CD1c-positive myeloid dendritic cell (primary cell): Measurements from ENCODE around the gene DDIT3.
A peak's percentile ranks its signal among the peaks of the same experiment; 100 is the strongest.
"Not testable (repeated sequence)": the region's sequence is repeated elsewhere in the genome, so short reads cannot be mapped to it uniquely, and the experiment has no call there.

Experiments used
- DNase-seq: peaks from one replicate; pipeline ENCODE4 v3.0.0-alpha.2; 2016; ENCODE audit errors: extremely low spot score

The DDIT3 gene

DNA sequence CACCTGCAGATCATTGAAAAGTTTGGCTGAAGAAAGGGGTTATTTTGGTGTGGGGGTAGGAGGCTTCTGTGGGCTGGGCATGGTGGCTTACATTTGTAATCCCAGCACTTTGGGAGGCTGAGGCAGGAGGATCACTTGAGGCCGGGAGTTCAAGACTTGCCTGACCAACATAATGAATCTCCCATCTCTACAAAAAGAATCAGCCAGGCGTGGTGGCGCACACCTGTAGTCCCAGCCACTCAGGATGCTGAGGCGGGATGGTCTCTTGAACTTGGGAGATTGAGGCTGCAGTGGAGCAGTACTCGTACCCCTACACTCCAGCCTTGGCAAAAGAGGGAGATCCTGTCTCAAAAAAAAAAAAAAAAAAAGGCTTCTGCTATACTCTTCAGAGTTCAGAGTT, 7.0 kb downstream of the DDIT3 start:
- DNase-seq, result no peak

DNA sequence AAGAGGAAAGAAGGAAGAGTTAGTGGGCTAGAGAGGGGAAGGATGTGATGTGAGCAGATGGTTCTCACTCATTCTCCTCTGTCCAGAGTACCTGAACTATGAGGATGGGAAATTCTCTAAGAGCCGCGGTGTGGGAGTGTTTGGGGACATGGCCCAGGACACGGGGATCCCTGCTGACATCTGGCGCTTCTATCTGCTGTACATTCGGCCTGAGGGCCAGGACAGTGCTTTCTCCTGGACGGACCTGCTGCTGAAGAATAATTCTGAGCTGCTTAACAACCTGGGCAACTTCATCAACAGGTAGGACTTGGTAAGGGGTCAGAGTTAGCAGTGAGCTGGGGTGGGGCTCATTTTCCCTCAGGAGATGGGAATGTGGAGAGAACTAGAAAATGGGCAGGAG, 7.6 kb downstream of the DDIT3 start:
- no peak for DNase-seq

DNA sequence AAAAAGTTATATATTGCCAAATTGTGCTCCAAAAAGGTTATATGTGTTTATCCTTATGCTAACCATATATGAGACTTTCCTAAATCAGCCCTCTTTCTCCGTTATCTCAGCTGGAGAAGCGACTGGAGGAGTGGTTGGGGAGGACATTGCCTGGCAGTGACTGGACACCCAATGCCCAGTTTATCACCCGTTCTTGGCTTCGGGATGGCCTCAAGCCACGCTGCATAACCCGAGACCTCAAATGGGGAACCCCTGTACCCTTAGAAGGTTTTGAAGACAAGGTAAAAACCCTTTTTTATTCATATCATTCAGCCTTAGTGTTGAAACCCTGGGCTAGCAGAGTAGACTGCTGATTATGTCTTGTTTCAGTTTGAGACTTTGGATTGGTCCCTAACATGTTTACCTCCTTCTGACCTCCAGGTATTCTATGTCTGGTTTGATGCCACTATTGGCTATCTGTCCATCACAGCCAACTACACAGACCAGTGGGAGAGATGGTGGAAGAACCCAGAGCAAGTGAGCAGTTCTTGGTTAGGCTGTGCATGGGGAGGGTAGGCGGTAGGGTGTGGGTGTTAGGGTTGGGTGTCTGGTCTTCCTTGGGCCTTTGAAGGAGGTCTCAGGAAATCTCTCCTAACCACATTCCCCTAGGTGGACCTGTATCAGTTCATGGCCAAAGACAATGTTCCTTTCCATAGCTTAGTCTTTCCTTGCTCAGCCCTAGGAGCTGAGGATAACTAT, 8.6 kb downstream of the DDIT3 start:
- DNase-seq, result no peak

DNA sequence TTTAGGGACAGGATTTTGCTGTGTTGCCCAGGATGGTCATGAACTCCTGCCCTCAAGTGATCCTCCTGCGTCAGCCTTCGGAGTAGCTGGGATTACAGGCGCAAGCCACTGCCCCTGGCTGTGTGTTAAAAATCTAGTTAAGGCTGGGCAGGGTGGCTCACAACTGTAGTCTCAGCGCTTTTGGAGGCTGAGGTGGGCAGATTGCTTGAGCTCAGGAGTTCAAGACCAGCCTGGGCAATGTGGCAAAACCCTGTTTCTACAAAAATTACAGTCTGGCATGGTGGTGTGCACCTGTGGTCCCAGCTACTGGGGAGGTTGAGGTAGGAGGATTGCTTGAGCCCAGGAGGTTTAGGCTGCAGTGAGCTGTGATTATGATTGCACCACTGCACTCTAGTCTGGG, 9.2 kb downstream of the DDIT3 start:
- DNase-seq, result no peak

DNA sequence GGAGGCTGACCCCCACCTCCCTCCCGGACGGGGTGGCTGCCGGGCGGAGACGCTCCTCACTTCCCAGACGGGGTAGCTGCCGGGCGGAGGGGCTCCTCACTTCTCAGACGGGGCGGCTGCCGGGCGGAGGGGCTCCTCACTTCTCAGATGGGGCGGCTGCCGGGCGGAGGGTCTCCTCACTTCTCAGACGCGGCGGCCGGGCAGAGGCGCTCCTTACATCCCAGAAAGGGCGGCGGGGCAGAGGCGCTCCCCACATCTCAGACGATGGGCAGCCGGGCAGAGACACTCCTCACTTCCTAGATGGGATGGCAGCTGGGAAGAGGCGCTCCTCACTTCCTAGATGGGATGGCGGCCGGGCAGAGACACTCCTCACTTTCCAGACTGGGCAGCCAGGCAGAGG, 12.5 kb downstream of the DDIT3 start:
- not testable (repeated sequence) for DNase-seq

DNA sequence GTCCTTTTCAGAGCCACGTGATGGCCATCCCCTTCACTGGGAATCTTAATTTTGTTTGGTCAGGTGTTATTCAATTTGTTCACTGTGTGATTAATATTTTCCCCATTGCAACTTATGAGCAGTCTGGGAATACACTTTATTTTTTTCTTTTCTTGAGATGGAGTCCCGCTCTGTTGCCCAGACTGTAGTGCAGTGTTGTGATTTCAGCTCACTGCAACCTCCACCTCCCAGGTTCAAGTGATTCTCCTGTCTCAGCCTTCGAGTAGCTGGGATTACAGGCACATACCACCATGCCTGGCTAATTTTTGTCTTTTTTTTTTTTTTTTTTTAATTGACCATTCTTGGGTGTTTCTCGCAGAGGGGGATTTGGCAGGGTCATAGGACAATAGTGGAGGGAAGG, 13.8 kb downstream of the DDIT3 start:
- DNase-seq, result not testable (repeated sequence)

DNA sequence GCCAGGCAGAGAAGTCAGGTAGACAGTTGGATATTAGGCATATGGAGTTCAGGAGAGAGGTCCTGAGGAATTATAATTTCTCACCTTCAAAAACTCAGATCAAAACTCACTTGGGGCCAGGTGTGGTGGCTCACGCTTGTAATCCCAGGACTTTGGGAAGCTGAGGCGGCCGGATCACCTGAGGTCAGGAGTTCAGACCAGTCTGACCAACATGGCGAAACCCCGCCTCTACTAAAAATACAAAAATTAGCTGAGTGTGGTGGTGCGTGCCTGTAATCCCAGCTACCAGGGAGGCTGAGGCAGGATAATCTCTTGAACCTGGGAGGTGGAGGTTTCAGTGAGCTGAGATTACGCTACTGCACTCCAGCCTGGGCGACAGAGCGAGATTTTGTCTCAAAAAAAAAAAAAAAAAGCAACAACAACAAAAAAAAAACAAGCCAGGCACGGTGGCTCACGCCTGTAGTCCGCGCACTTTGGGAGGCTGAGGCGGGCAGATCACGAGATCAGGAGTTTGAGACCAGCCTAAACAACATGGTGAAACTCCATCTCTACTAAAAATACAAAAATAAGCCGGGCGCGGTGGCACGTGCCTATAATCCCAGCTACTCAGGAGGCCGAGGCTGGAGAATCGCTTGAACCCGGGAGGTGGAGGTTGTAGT, 17.9 kb downstream of the DDIT3 start:
- not testable (repeated sequence) for DNase-seq

DNA sequence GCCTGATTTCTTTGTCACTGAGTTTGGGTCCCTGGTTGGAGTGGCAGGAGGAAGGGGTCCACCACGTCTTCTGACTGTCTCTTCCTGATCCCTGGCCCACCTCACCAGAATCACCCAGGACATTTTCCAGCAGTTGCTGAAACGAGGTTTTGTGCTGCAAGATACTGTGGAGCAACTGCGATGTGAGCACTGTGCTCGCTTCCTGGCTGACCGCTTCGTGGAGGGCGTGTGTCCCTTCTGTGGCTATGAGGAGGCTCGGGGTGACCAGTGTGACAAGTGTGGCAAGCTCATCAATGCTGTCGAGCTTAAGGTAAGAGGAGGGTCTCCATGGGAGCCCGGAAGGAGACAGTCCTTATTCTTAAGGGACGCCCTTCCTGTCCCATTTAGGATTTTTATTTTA, 20.1 kb downstream of the DDIT3 start:
- no peak for DNase-seq

DNA sequence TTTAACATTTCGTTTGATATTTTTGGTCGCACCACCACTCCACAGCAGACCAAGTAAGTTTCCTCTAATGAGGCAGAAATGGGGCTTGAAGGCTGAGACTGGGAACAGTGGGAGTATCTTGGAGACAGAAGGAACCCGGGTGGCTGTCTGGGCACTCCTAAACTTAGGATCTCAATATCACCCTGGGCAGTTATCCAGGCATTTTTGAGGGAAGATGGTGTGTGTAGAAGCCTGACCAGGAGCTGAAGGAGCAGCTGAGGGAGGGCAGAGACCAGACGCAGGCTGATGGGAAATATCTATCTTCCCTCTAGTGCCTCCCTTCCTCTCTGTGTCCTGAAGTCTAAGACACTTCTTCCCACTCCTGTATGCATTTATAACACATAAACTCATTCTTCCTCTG, 21.7 kb downstream of the DDIT3 start:
- DNase-seq, result no peak

DNA sequence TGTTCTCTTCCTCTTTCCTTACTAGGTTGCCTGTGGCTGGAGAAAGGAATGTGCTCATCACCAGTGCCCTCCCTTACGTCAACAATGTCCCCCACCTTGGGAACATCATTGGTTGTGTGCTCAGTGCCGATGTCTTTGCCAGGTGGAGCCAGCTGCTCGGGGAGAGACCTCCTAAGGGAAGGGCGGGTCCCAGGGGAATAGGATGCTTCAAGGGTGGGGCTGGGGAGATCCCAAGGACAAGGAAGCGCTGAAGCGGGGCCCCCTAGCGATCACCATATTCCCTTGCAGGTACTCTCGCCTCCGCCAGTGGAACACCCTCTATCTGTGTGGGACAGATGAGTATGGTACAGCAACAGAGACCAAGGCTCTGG, 22.2 kb downstream of the DDIT3 start:
- DNase-seq, result no peak

DNA sequence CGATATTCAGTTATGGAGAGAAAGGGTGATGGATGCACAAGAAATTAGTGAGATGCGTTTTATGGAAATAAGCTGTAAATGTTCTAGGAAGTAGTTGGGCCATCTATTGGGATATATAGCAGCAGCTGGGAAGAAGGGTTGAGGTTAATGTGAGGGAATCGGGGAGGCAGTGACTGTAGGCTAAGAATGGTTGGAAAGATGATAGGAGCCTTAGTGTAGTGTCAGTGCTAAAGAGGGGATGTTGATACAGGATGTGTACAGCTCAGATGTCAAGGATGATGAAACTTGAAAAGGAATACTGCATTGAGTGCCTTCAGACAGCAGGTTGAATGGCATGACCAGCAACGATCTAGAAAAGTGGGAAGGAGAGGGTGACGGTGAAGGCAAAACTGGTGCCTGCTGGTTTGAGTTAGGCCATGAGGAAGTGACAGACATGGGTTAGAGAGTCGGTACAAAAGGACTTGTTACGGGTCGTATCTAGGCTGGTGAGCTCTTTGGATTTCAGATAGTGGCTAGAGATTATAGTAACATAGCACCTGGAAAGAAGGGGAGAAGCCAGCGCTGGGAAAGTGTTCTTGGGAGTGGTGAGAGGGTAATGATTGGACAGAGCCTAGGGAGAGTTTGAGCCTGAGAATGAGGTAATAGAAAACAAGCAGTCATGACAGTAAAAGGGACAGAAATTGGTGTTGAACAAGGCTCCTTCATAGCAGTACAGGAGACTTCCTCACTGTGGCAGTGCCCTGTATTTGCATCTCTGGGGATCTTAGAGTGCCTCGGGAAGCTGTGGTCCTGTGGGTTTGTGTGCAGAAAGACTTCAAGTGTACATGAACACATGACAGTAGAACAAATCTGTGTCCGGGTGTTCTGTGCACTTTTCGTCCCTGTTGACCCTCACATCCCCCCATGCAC, 22.8 kb downstream of the DDIT3 start:
- DNase-seq, result no peak

DNA sequence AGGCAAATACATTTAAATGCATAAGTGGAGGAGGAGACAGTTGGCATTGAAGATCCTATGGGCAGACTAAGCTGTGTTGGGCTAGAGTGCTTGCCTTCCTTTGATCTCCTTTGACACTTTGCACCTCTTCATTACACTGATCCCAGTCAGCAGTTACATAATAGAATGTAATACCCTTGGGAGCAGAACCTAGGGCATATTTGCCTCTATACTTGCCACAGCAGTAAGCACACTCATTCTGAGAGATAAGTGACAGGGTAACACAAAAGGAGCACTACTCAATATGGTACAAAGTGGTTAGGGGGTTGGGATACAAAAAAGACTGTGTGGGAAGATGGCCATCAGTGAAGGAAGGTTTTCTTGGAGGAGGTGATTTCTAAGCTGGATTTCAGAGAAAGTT, 23.5 kb downstream of the DDIT3 start:
- DNase-seq, result no peak

DNA sequence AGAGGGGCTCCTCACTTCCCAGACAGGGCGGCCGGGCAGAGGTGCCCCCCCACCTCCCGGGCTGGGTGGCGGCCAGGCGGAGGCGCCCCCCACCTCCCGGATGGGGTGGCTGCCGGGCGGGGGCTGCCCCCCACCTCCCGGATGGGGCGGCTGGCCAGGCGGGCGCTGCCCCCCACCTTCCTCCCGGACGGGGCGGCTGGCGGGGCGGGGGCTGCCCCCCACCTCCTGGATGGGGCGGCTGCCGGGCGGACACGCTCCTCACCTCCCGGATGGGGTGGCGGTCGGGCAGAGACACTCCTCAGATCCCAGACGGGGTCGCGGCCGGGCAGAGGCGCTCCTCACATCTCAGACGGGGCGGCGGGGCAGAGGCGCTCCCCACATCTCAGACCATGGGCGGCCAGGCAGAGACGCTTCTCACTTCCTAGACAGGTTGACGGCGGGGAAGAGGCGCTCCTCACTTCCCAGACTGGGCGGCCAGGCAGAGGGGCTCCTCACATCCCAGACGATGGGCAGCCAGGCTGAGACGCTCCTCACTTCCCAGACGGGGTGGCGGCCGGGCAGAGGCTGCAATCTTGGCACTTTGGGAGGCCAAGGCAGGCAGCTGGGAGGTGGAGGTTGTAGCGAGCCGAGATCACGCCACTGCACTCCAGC, 25.1 kb downstream of the DDIT3 start:
- DNase-seq, result not testable (repeated sequence)

DNA sequence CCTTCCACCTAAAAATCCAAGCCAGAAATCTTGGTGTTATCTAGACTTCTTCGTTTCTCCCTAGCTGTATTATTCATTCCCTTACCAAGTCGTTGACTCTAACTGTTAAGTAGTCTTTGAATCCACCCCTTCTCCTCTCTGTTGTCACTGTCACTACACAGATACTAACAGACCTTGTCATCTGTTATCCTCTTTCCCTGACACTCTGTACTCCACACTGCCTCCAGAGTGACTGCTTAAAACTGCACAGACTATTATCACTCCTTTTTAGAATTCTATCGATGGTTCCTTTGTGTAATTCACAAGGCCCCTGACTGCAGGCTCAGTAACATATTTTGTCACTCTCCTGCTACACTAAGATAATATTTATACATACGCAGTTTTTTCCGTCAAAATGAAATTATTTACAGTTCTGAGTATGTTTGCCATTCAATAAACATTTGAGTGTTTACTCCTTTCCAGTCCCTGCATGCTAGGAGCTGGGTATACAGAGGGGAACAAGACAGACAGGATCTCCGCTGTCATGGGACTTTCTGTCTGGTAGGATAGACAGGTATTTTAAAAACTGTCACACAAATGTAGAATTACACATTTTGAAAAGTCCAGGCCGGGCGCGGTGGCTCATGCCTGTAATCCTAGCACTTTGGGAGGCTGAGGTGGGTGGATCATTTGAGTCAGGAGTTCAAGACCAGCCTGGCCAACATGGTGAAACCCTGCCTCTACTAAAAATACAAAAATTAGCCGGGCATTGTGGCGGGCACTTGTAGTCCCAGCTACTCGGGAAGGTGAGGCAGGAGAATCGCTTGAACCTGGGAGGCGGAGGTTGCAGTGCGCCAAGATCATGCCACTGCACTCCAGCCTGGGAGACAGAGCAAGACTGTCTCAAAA, 28.7 kb downstream of the DDIT3 start:
- DNase-seq, result no peak

DNA sequence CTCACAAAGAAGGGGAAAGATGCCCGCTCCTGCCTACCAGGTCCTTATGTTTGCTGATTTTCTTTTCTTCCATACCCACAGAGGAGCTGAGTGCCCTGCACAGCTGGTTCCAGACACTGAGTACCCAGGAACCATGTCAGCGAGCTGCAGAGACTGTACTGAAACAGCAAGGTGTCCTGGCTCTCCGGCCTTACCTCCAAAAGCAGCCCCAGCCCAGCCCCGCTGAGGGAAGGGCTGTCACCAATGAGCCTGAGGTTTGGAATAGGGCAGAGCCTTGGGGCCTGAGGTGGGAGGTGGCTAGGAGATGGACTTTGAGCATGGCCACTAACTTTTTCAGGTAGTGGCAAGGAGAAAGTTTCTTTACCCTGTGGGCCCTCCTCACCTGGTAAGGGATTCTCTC, 30.2 kb downstream of the DDIT3 start:
- no peak for DNase-seq

DNA sequence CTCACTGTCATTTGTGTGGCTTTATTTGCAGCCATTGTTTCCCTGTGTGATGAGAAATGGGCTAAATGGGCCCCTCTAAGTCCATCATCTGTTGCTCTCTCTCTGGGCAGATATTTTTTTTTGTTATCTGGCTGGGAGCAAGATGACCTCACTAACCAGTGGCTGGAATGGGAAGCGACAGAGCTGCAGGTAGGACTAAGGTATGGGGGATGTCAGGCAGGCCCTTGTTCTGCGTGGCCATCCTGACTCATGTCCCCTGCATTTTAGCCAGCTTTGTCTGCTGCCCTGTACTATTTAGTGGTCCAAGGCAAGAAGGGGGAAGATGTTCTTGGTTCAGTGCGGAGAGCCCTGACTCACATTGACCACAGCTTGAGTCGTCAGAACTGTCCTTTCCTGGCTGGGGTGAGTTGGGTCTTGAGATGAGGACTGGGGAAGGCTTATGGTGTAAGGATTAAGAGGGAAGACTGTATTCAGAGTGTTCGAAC, 31.1 kb downstream of the DDIT3 start:
- DNase-seq, result no peak

DNA sequence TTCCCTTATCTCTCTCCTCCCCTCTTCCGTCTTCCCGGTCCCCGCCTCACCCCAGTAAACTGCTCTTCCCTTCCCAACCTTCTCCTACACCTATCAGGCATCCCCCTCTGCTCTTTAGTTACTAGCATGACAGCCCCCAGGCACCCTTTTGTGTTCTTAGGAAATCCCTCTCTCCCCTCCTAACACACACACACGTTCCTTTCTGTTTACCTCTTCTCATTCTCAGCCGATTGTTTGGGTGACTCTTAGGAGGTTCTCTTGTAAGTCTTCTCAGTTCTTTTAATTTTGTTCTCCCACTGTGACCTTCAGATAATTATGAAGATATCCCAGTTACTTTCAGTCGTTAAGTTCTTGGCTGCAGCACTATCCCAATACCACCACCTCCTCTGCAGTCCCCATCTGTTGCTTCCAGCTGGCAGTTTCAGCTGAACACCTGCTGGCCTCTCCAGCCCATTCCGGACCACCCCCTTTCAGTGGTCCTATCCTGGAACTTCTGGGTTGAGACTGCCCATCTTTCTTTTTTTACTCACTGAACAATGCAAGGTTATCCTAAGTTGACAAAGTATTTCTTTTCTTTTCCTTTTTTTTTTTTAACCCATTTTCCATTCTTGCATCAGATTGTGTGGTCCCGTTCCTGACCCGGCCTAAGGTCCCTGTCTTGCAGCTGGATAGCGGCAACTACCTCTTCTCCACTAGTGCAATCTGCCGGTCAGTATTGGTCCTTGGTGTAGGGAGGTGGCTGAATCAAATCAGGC, 31.7 kb downstream of the DDIT3 start:
- no peak for DNase-seq

DNA sequence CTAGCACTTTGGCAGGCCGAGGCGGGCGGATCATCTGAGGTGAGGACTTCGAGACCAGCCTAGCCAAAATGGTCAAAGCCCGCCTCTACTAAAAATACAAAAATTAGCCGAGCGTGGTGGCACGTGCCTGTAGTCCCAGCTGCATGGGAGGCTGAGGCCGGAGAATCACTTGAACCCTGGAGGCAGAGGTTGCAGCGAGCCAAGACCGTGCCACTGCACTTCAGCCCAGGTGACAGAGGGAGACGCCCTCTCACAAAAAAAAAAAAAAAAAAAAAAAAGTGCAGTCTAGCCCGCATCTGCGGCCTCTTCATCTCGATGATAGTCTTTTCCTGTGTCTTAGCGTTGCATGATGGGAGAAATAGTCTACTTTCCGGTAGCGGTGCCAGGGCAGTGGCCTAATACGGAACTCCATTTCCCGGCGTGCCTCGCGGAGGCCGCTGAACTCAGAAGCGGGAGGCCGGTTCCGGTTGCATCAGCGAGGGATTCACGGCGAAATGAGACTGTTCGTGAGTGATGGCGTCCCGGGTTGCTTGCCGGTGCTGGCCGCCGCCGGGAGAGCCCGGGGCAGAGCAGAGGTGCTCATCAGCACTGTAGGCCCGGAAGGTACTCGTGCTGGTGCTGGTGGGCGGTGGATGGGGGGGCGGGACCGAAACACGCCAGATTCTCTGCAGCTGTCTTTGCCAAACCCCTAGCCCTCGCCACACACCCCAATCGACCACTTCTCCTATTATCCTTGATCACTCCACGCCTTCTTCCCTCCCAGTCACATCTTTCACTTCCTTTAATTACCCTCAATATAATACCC, 32.5 kb downstream of the DDIT3 start, which contains the start of gene MARS1:
Gene MARS1, plus strand, starts transcription at position 472 of the 805 bp plus-strand sequence. Its CDS starts 23 bp downstream, at position 495.
- DNase-seq, result peak; percentile 95

DNA sequence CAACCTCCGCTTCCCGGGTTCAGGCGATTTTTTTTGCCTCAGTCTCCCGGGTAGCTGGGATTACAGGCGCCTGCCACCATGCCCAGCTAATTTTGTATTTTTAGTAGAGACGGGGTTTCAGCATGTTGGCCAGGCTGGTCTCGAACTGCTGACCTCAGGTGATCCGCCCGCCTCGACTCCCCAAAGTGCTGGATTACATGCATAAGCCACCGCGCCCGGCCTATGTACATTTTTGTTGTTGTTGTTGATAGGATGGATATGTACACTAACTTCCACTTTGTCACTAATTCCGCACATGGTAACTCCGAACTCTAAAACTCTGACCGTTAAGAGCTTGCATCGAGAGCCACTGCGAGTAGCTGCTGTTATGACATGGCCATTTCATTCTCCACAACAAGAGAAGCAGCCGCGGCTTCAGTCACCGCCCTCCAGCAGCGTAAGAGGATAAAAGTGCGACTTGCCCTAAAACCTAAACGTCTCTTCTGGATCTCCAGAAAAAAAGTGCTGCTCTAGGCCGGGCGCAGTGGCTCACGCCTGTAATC, 33.2 kb downstream of the DDIT3 start:
- no peak for DNase-seq
